ENCODE measurements around the gene RAMP1. TPM values are rescaled to one million over a fixed set of nuclear protein-coding genes. Genes with fewer than 3 reads are reported as not detected.

RAMP1 gene
- total and polyA plus RNA-seq, 2 donors from 2014 or later: 8.8 to 17.3 TPM

DNA sequence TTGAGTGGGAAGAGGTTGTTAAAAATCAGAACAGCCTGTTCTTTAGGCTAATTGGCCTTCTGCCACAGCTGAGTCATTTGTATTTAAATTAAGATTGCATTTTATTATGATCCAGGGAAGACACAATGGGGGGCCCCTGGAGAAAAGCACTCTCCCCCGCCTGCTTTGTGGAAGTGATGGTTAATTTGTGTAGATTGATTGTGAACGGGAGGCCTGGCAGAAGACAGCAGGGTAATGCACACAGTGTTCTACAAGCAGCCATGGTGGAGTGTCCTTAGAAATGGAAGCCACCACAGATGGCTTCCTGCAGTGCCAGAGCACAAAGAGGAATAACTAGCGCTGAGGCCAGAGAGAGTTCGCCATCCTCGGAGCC lies 19.6 kb downstream of the RAMP1 start:
- no peak for FAIRE-seq

DNA sequence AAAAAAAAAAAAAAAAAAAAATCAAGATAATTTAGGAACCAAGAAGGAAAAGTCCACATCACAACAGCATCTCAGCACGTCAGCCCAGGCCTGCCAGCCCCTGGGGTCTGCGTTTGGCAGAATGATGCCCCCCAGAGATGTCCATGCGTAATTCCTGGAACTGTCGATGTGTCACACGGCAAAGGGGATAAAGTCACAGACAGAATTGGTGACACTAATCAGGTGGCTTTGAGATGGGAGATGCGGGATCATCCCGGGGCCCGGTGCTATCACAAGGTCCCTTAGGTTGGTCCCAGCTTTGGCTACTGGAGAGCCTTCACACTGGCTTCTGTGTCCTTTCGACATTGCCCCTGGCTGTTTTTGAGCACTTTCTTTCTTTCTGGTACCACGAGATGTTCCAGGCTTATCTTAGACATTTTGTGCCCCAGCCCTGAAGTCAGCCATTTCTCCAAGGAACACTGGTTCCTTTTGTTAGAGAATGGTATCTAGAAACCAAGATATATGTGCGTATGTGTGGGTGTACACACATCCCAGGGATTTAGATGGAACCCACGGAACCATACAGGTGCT lies 20.7 kb downstream of the RAMP1 start:
- H3K9ac ChIP-seq (ENCODE audit: low read length in 3 of 3): no peak overlapping the region
- DNase-seq (peak in 2 of 5 donors; percentile 12 to 35), FAIRE-seq (no peak)
- intact Hi-C loops (cut with DNase I): no loop called here
- H3K27me3 ChIP-seq (ENCODE audit: control insufficient read depth, insufficient read depth, low read length): no peaks in the 10 kb centered on the region
- H3K4me1 ChIP-seq (ENCODE audit: control insufficient read depth in 2 of 3, insufficient read depth in 2 of 3, low read depth in 1 of 3, low read length in 3 of 3): no peaks in the 10 kb centered on the region
- H3K4me3 ChIP-seq (ENCODE audit: low read length in 3 of 3): no peak overlapping the region
- TF ChIP-seq, protein P1, sequence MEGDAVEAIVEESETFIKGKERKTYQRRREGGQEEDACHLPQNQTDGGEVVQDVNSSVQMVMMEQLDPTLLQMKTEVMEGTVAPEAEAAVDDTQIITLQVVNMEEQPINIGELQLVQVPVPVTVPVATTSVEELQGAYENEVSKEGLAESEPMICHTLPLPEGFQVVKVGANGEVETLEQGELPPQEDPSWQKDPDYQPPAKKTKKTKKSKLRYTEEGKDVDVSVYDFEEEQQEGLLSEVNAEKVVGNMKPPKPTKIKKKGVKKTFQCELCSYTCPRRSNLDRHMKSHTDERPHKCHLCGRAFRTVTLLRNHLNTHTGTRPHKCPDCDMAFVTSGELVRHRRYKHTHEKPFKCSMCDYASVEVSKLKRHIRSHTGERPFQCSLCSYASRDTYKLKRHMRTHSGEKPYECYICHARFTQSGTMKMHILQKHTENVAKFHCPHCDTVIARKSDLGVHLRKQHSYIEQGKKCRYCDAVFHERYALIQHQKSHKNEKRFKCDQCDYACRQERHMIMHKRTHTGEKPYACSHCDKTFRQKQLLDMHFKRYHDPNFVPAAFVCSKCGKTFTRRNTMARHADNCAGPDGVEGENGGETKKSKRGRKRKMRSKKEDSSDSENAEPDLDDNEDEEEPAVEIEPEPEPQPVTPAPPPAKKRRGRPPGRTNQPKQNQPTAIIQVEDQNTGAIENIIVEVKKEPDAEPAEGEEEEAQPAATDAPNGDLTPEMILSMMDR (IDR thresholded peaks at IDR 0.05; ENCODE audit: borderline replicate concordance, extremely low read depth, insufficient read depth): no peak
- no peaks in the 10 kb centered on the region for H3K36me3 ChIP-seq (ENCODE audit: control insufficient read depth in 2 of 3, insufficient read depth in 3 of 3, low read length in 3 of 3)
- H3K27ac ChIP-seq (ENCODE audit: low read depth in 2 of 2, low read length in 2 of 2): no peak overlapping the region
- no peaks in the 10 kb centered on the region for H3K9me3 ChIP-seq (ENCODE audit: control insufficient read depth in 2 of 3, insufficient read depth in 1 of 3, low read length in 3 of 3)

More for the DNA sequence above, 19.6 kb downstream of the RAMP1 start:
- Histone ChIP-seq H3K27ac (ENCODE audit: low read depth in 2 of 2, low read length in 2 of 2) (no peak overlapping the region), H3K27me3 (ENCODE audit: control insufficient read depth, insufficient read depth, low read length) (no peaks in the 10 kb centered on the region), H3K4me3 (ENCODE audit: low read length in 3 of 3) (no peak overlapping the region), H3K9ac (ENCODE audit: low read length in 3 of 3) (no peak overlapping the region), H3K36me3 (ENCODE audit: control insufficient read depth in 2 of 3, insufficient read depth in 3 of 3, low read length in 3 of 3) (no peaks in the 10 kb centered on the region), H3K9me3 (ENCODE audit: control insufficient read depth in 2 of 3, insufficient read depth in 1 of 3, low read length in 3 of 3) (no peaks in the 10 kb centered on the region), H3K4me1 (ENCODE audit: control insufficient read depth in 2 of 3, insufficient read depth in 2 of 3, low read depth in 1 of 3, low read length in 3 of 3) (no peaks in the 10 kb centered on the region)
- DNase-seq: peak in 2 of 5 donors; percentile 13 to 26
- intact Hi-C loops (cut with DNase I): no loop called here
- TF ChIP-seq, protein P1 (IDR thresholded peaks at IDR 0.05; ENCODE audit: borderline replicate concordance, extremely low read depth, insufficient read depth): no peak

DNA sequence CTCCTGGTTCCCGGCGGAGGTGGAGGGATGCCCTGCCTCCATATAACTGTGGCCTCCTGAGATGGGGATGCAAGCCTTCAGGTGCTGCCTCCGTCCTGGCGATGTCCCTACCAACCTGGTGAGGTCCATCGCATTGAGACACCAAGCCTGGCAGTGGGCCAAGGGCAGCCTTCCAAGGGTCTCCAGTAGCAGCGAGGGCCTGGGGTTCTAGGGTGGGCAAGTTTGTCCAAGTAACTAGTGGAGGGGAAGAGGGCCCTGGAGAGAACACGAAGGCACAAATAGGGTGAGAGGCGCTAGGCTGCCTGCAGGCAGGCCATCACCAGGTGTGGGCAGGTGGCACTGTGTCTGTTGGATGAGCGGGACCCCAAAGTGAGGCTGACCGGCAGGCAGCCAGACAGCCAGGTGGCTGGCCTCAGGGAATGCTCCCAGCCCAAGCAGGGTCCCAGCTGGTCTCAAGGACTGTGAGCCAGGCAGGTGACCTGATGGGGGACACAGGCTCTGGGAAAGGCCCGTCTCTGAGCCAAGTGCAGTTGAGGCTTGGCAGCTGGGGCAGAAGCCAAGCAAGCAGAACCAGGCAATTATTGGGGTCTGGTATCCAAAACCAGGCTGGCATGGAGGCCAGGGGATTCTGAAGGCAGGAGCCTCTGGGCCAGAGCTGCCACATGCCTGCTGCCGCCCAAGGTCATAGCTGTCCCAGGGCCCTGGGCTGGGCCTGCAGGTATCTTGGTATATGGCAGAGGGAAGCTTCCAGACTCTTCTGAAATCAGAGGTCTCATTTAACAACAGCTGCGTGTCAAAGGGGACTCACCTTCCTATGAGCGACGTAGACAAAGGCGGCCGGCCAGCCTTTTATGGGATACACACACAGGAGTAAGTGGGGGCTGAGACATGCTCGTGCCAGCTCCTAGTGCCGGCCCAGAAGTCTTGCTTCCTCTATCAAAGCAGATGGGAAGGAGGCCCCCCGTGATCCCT lies 23.4 kb downstream of the RAMP1 start:
- Histone ChIP-seq H3K27ac (ENCODE audit: low read depth in 2 of 2, low read length in 2 of 2) (no peak overlapping the region), H3K27me3 (ENCODE audit: control insufficient read depth, insufficient read depth, low read length) (no peaks in the 10 kb centered on the region), H3K4me1 (ENCODE audit: control insufficient read depth in 2 of 3, insufficient read depth in 2 of 3, low read depth in 1 of 3, low read length in 3 of 3) (no peaks in the 10 kb centered on the region), H3K9ac (ENCODE audit: low read length in 3 of 3) (no peak overlapping the region), H3K9me3 (ENCODE audit: control insufficient read depth in 2 of 3, insufficient read depth in 1 of 3, low read length in 3 of 3) (no peaks in the 10 kb centered on the region), H3K4me3 (ENCODE audit: low read length in 3 of 3) (no peak overlapping the region), H3K36me3 (ENCODE audit: control insufficient read depth in 2 of 3, insufficient read depth in 3 of 3, low read length in 3 of 3) (no peaks in the 10 kb centered on the region)
- no peak for FAIRE-seq
- intact Hi-C loops (cut with DNase I): no loop called here
- TF ChIP-seq, protein P1 (IDR thresholded peaks at IDR 0.05; ENCODE audit: borderline replicate concordance, extremely low read depth, insufficient read depth): no peak
- DNase-seq: peak in 2 of 5 donors; percentile 44 to 69

All from kidney (tissue), 14 donors.